K562 (cell line): ENCODE results near the gene HDAC5. TPM values are rescaled to one million over a fixed set of nuclear protein-coding genes. Genes with fewer than 3 reads are reported as not detected.
A peak's percentile ranks its signal among the peaks of the same experiment; 100 is the strongest.

ENCODE experiments used
- ATAC-seq: fragments of 200-7000 bp; cut with Tn5 transposase; 3 replicates; pipeline ENCODE4 v1.9.1; 2020; ENCODE audit warnings: moderate library complexity
- BruUV-seq: library from RNA; stranded (reverse); fragments of 400-500 nt; replicated peaks from 2 replicates; lab custom pipeline; 2021; lab: Mats Ljungman, UMichigan
- CTCF ChIA-PET: fragments of 300-600 bp; formaldehyde crosslinking; extraction: SDS; loops from one replicate; lab custom pipeline; 2021; ENCODE audit warnings: low intra/inter-chr PET ratio; lab: Yijun Ruan, JAX
- POLR2A ChIA-PET: fragments of 300-600, 350-650 bp; sonication (Branson Sonifier 250); formaldehyde crosslinking; extraction: SDS; loops from one replicate; lab custom pipeline; 2021; ENCODE audit warnings: antibody characterized with exemption, inconsistent platforms; lab: Yijun Ruan, JAX
- DNase-seq, 4 experiments: peaks; one replicate each; pipeline versions ENCODE4 v3.0.0 to v3.0.0-alpha.2; 2011 to 2018; ENCODE audit warnings: low spot score in 3 of 4, mixed read lengths in 3 of 4; ENCODE audit errors: extremely low read depth in 1 of 4
- FAIRE-seq: peaks from 2 replicates; lab custom pipeline; 2011; peaks lifted over from hg19 to GRCh38; lab: Jason Lieb, UNC
- H2AFZ ChIP-seq: 2 replicates; pipeline ENCODE4 v1.6.0; 2011; ENCODE audit warnings: low read depth, low read length, control low read depth, inconsistent platforms
- H3K27ac ChIP-seq: fragments of 200-600 bp; 3 replicates; pipeline ENCODE4 v1.8.0; 2011; ENCODE audit warnings: low read depth, mild to moderate bottlenecking, control low read depth, inconsistent platforms, low read length, moderate library complexity, mixed read lengths; ENCODE audit errors: extremely low read depth
- H3K27me3 ChIP-seq, 2 experiments: fragments of 300-600 bp in 1 of 2; 2 replicates in 1 of 2; 3 replicates in 1 of 2; pipeline versions ENCODE4 v1.6.0 to v1.8.0; 2011; ENCODE audit warnings: inconsistent platforms in 2 of 2, low read length in 2 of 2, mild to moderate bottlenecking in 1 of 2, mixed read lengths in 1 of 2, moderate library complexity in 1 of 2; ENCODE audit not compliant: control insufficient read depth in 2 of 2, insufficient read depth in 2 of 2
- H3K36me3 ChIP-seq: fragments of 300-600 bp; 3 replicates; pipeline ENCODE4 v1.8.0; 2011; ENCODE audit warnings: mild to moderate bottlenecking, low read length, inconsistent platforms; ENCODE audit not compliant: control insufficient read depth, insufficient read depth
- H3K4me1 ChIP-seq, 2 experiments: fragments of 200-600 bp in 1 of 2; replicated peaks in 1 of 2; 2 replicates in 1 of 2; 3 replicates in 1 of 2; pipeline versions ENCODE4 v1.5.1 to v1.8.0; 2011; ENCODE audit warnings: inconsistent platforms in 2 of 2, low read length in 2 of 2, mild to moderate bottlenecking in 1 of 2, mixed read lengths in 1 of 2, moderate library complexity in 1 of 2; ENCODE audit not compliant: control insufficient read depth in 2 of 2, insufficient read depth in 2 of 2
- H3K4me2 ChIP-seq: 2 replicates; pipeline ENCODE4 v1.6.1; 2011; ENCODE audit warnings: low read length, control low read depth, inconsistent platforms, mixed read lengths; ENCODE audit not compliant: insufficient read depth
- H3K4me3 ChIP-seq: fragments of 200-600 bp; sonication (generic), shearing (Covaris generic); 2 replicates; pipeline ENCODE4 v1.5.1; 2016; ENCODE audit warnings: control low read depth, inconsistent platforms
- H3K79me2 ChIP-seq: fragments of 200-600 bp; 3 replicates; pipeline ENCODE4 v1.8.0; 2011; ENCODE audit warnings: low read length, inconsistent platforms; ENCODE audit not compliant: control insufficient read depth, insufficient read depth
- H3K9ac ChIP-seq, 2 experiments: 2 replicates each; pipeline versions ENCODE4 v1.6.0 to v1.6.1; 2011; ENCODE audit warnings: low read depth in 2 of 2, low read length in 2 of 2, control low read depth in 1 of 2, inconsistent platforms in 1 of 2, mild to moderate bottlenecking in 1 of 2, mixed read lengths in 1 of 2; ENCODE audit not compliant: insufficient read depth in 1 of 2
- H3K9me1 ChIP-seq: one replicate; pipeline ENCODE4 v1.6.0; 2011; ENCODE audit warnings: inconsistent platforms, mild to moderate bottlenecking, low read length, moderate library complexity; ENCODE audit not compliant: control insufficient read depth, insufficient read depth
- H3K9me3 ChIP-seq: replicated peaks from 2 replicates; pipeline ENCODE4 v1.5.1; 2011; ENCODE audit warnings: low read depth, low read length, inconsistent platforms; ENCODE audit not compliant: control insufficient read depth, insufficient read depth
- H4K20me1 ChIP-seq: replicated peaks from 2 replicates; pipeline ENCODE4 v1.6.1; 2011; ENCODE audit warnings: low read length, inconsistent platforms, mixed read lengths; ENCODE audit not compliant: control insufficient read depth, insufficient read depth
- EGR1 ChIP-seq: fragments of 450-650 bp; conservative IDR thresholded peaks from 2 replicates; pipeline ENCODE4 v1.6.1; 2017; ENCODE audit warnings: mild to moderate bottlenecking
- HES1 ChIP-seq: fragments of 450-650 bp; IDR thresholded peaks from 2 replicates; pipeline ENCODE4 v1.6.1; 2016; ENCODE audit warnings: low read depth, mild to moderate bottlenecking, moderate library complexity
- KDM1A ChIP-seq, 2 experiments: fragments of 450-650 bp; IDR thresholded peaks; 2 replicates each; pipeline ENCODE4 v1.6.1; 2016; ENCODE audit warnings: mild to moderate bottlenecking in 2 of 2
- NFE2L1 ChIP-seq: fragments of 450-650 bp; IDR thresholded peaks from 2 replicates; pipeline ENCODE4 v1.6.1; 2016; ENCODE audit warnings: missing genetic modification characterization, low read depth, mild to moderate bottlenecking, missing compliant biosample characterization, moderate library complexity, borderline replicate concordance
- WGBS: fragments of 100-300 bp; shearing (Covaris generic); methylation state at CpG from one replicate; pipeline ENCODE4 v1.1.6; 2016; ENCODE audit warnings: low coverage, mixed read lengths; ENCODE audit not compliant: insufficient coverage; ENCODE audit errors: missing lambda C conversion rate; 5-methylcytosine and 5-hydroxymethylcytosine counted together
- in situ Hi-C: fragments of 300-500 bp; cut with MboI; formaldehyde crosslinking; loops from 4 replicates; pipeline ENCODE4 v1.15.0; 2018; ENCODE audit warnings: inconsistent platforms, mixed read lengths
- intact Hi-C: fragments of 100-400 bp; cut with micrococcal nuclease; formaldehyde crosslinking; loops from 2 replicates; pipeline ENCODE4 v1.14.2; 2022
- polyA plus RNA-seq, 8 experiments: library from polyadenylated mRNA; depleted of rRNA in 4 of 8; stranded (reverse) in 5 of 8; unstranded in 3 of 8; fragments of >200 nt; fragmentation: Nextera tagmentation in 2 of 8; fragmentation: Illumina TruSeq in 1 of 8; extraction: Ambion mirVana in 2 of 8; extraction: Trizol in 1 of 8; gene quantifications; 2 replicates each; pipeline versions ENCODE4 v1.2.1 to v1.2.3, GENCODE V29; 2011 to 2014; ENCODE audit warnings: inconsistent platforms in 1 of 8, missing spikeins in 1 of 8
- total RNA-seq, 7 experiments: library from RNA; depleted of rRNA in 6 of 7; stranded (reverse); fragments of >200 nt in 6 of 7; fragmentation: Illumina TruSeq in 2 of 7; extraction: Trizol in 2 of 7; gene quantifications; 2 replicates each; pipeline versions ENCODE4 v1.2.1 to v1.2.3, GENCODE V29; 2011 to 2021; ENCODE audit warnings: low replicate concordance in 1 of 7

HDAC5 gene
- total and polyA plus RNA-seq, 9 of the 15 experiments (the other 6 are each of a cell fraction or from before 2014, with no cell fraction given): 0.45 to 26.2 (median 16.4) TPM

DNA sequence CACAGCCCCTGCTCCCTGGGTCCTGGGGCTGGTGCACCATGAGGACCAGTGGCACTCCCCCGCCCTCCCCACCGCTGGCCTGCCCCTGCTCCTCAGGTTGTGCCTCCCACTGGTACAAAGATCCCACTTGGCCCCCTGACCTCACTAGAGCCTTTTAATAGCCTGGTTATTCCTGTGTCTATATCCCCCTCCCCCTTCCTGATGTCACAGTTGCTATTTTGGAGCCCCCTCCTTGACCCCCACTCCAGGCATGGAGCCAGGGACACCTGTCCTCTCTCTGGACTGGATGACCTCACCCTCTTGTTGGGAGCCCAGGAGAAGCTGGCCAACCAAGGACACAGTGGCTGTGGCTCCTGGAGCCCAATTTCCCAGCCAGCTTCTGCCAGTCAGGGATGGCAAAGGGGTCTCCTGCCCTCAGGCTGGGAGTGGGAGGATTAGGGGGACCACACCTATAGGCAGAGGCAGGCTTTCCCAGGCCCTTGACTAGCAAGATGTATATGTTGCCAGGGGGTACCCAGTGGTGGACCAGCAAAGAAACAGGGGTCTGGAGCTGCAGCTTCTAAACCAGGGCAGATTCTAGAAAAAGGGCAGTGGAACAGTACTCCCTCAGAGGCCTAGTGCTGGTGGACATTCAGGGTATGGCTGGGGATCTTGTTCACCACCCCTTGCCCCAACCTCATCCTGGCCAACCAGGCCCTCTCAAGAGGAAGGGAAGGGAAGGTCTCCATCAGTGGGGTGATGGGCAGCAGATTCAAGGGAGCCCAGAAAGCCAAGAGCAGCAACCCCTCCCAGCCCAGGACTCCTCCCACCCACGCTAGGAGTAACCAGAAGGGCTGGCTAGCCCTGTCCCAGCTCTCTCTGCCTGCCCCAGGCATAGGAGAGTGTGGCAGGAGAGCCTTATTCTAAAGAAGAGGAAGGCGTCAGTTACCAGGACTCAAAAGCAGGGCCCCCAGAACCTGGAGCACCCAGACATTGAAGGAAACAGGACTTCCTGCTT, 10.9 kb downstream of the HDAC5 start:
- BruUV-seq: no TSS peak
- Histone ChIP-seq H2AFZ (no peak overlapping the region), H3K79me2 (peaks cover 5% of the 10 kb centered on the region; the same call in 1 of the 3 replicates), H3K27me3 (no peaks in the 10 kb centered on the region), H4K20me1 (peaks cover 8% of the 10 kb centered on the region; the same call in 1 of the 2 replicates), H3K4me1 (peaks cover 38 to 73% of the 10 kb centered on the region in 2 experiments), H3K27ac (no peak overlapping the region), H3K4me3 (no peak overlapping the region), H3K9me3 (no peaks in the 10 kb centered on the region), H3K9ac (peak overlapping the region in 1 of 2 experiments; percentile 72; a peak in 1 of 4 replicates), H3K36me3 (no peaks in the 10 kb centered on the region; the same call in 2 of the 3 replicates), H3K9me1 (peaks cover 10% of the 10 kb centered on the region), H3K4me2 (no peak overlapping the region)
- ChIA-PET POLR2A (interaction anchor here (0.6 to 5.8 kb wide), 9 partner anchors 9 to 160 kb away, joined by 3 to 49 read pairs (median 4); partner anchors contain the start of gene HDAC5), CTCF (no interaction called here)
- DNase-seq: peak in 3 of 4 experiments; percentile 42 to 47 (median 46)
- WGBS: 72% methylated on average over 3 of the region's 4 CpGs
- intact Hi-C loops: no loop called here
- no peak for TF ChIP-seq NFE2L1 (tag)
- TF ChIP-seq EGR1: 0 out of 2 replicates have a peak, but pooled peaks have one; percentile 24
- TF ChIP-seq HES1: no peak
- TF ChIP-seq KDM1A (IDR thresholded peaks at IDR 0.05): no peak; a peak in 1 of 4 replicates
- no peak for FAIRE-seq
- peak; percentile 14; the same call in 1 of the 3 replicates for ATAC-seq
- in situ Hi-C loops: no loop called here
